Testis (tissue), 2 donors: ENCODE results near the gene SPECC1L.

ENCODE experiments used
- CTCF ChIP-seq, 3 experiments: fragments of 450-650 bp in 2 of 3; fragments of 200-600 bp in 1 of 3; sonication (generic) in 1 of 3; IDR thresholded peaks; one replicate each; pipeline ENCODE4 v1.5.1; 2016 to 2019; ENCODE audit warnings: antibody characterized with exemption in 3 of 3, mild to moderate bottlenecking in 2 of 3, moderate library complexity in 1 of 3
- POLR2A ChIP-seq: fragments of 450-650 bp; IDR thresholded peaks from one replicate; pipeline ENCODE4 v1.6.1; 2017; ENCODE audit warnings: antibody characterized with exemption, mild to moderate bottlenecking, moderate library complexity

GRCh38 chr22:24304062-24304675 lies 33.5 kb downstream of the SPECC1L start:
- TF ChIP-seq CTCF (IDR thresholded peaks at IDR 0.05): no peak
- no peak for TF ChIP-seq POLR2A
